H1 (cell line): ENCODE measurements around the gene RPL3. TPM values are rescaled to one million over a fixed set of nuclear protein-coding genes. Genes with fewer than 3 reads are reported as not detected.
A peak's percentile ranks its signal among the peaks of the same experiment; 100 is the strongest.

Source experiments
- CTCF ChIA-PET: fragments of 300-600 bp; sonication (Branson Sonifier 250); formaldehyde crosslinking; loops from one replicate; lab custom pipeline; 2021; ENCODE audit not compliant: partially characterized antibody; lab: Charles Lee
- POLR2A ChIA-PET: fragments of 300-600 bp; sonication (Branson Sonifier 250); formaldehyde crosslinking; loops from one replicate; lab custom pipeline; 2021; ENCODE audit warnings: inconsistent platforms; ENCODE audit not compliant: partially characterized antibody; lab: Charles Lee
- DNase-seq, 2 experiments: peaks; one replicate each; pipeline versions ENCODE4 v3.0.0 to v3.0.0-alpha.2; 2010 to 2022; ENCODE audit warnings: low spot score in 2 of 2, low read depth in 1 of 2, mixed read lengths in 1 of 2
- FAIRE-seq: peaks from 2 replicates; lab custom pipeline; 2011; peaks lifted over from hg19 to GRCh38; lab: Jason Lieb, UNC
- H2AFZ ChIP-seq: 2 replicates; pipeline ENCODE4 v1.8.1; 2012; ENCODE audit warnings: low read length, inconsistent platforms
- H2AK5ac ChIP-seq: 2 replicates; pipeline ENCODE4 v1.6.1; 2013; ENCODE audit warnings: low read depth, low read length
- H2BK120ac ChIP-seq: replicated peaks from 2 replicates; pipeline ENCODE3; 2013; ENCODE audit warnings: low read depth, low read length, inconsistent platforms
- H2BK12ac ChIP-seq: 2 replicates; pipeline ENCODE4 v1.6.1; 2013; ENCODE audit warnings: low read depth, low read length
- H2BK15ac ChIP-seq: 2 replicates; pipeline ENCODE4 v1.6.1; 2013; ENCODE audit warnings: low read length
- H2BK20ac ChIP-seq: 2 replicates; pipeline ENCODE4 v1.6.1; 2013; ENCODE audit warnings: low read length
- H2BK5ac ChIP-seq: 2 replicates; pipeline ENCODE4 v1.6.1; 2013; ENCODE audit warnings: low read depth, low read length
- H3K14ac ChIP-seq: 2 replicates; pipeline ENCODE4 v1.6.1; 2013; ENCODE audit warnings: inconsistent platforms; ENCODE audit not compliant: insufficient read length
- H3K18ac ChIP-seq: 2 replicates; pipeline ENCODE4 v1.6.1; 2013; ENCODE audit warnings: low read length; ENCODE audit errors: extremely low read depth
- H3K23ac ChIP-seq: 2 replicates; pipeline ENCODE4 v1.6.1; 2013; ENCODE audit warnings: inconsistent platforms; ENCODE audit not compliant: insufficient read length
- H3K23me2 ChIP-seq: 2 replicates; pipeline ENCODE4 v1.6.1; 2013; ENCODE audit warnings: low read depth, low read length
- H3K27ac ChIP-seq: 2 replicates; pipeline ENCODE4 v1.6.1; 2011; ENCODE audit warnings: low read depth, low read length, inconsistent platforms
- H3K27me3 ChIP-seq, 4 experiments: replicated peaks in 1 of 4; 1 replicate in 1 of 4; 2 replicates in 3 of 4; pipeline versions ENCODE4 v1.6.1 to v1.8.1; 2011 to 2013; ENCODE audit warnings: low read length in 3 of 4, mild to moderate bottlenecking in 3 of 4, inconsistent platforms in 2 of 4, mixed read lengths in 2 of 4, moderate library complexity in 1 of 4; ENCODE audit not compliant: control insufficient read depth in 3 of 4, insufficient read depth in 3 of 4; ENCODE audit errors: extremely low read depth in 1 of 4
- H3K36me3 ChIP-seq, 4 experiments: 2 replicates each; pipeline versions ENCODE4 v1.6.1 to v1.8.1; 2011 to 2013; ENCODE audit warnings: mild to moderate bottlenecking in 4 of 4, low read length in 3 of 4, moderate library complexity in 2 of 4, control low read depth in 1 of 4, inconsistent platforms in 1 of 4; ENCODE audit not compliant: insufficient read depth in 4 of 4, control insufficient read depth in 2 of 4
- H3K4ac ChIP-seq: replicated peaks from 2 replicates; pipeline ENCODE3; 2013; ENCODE audit warnings: low read length, low read depth, mixed read lengths, inconsistent platforms; ENCODE audit not compliant: insufficient read length
- H3K4me1 ChIP-seq, 4 experiments: replicated peaks in 1 of 4; 1 replicate in 1 of 4; 2 replicates in 3 of 4; pipeline versions ENCODE4 v1.6.1 to v1.8.1; 2011 to 2013; ENCODE audit warnings: low read length in 3 of 4, inconsistent platforms in 2 of 4, mixed read lengths in 1 of 4; ENCODE audit not compliant: insufficient read depth in 4 of 4, control insufficient read depth in 3 of 4
- H3K4me2 ChIP-seq, 2 experiments: 2 replicates each; pipeline versions ENCODE4 v1.6.1 to v1.8.1; 2011 to 2013; ENCODE audit warnings: low read depth in 2 of 2, low read length in 2 of 2, control low read depth in 1 of 2, inconsistent platforms in 1 of 2, mild to moderate bottlenecking in 1 of 2; ENCODE audit not compliant: insufficient read depth in 1 of 2
- H3K4me3 ChIP-seq, 4 experiments: fragments of 200-600, 300-600 bp in 1 of 4; sonication (generic), shearing (Covaris generic), sonication (Bioruptor Twin) in 1 of 4; 2 replicates each; pipeline versions ENCODE4 v1.5.1 to v1.8.1; 2011 to 2016; ENCODE audit warnings: low read length in 4 of 4, low read depth in 3 of 4, control low read depth in 2 of 4, inconsistent platforms in 2 of 4, mild to moderate bottlenecking in 2 of 4, mixed read lengths in 1 of 4, moderate library complexity in 1 of 4; ENCODE audit not compliant: insufficient read depth in 2 of 4; ENCODE audit errors: extremely low read depth in 1 of 4
- H3K56ac ChIP-seq: replicated peaks from 2 replicates; pipeline ENCODE3; 2013; ENCODE audit warnings: low read depth, mild to moderate bottlenecking, mixed read lengths, low read length, inconsistent platforms; ENCODE audit not compliant: insufficient read length
- H3K79me1 ChIP-seq: 2 replicates; pipeline ENCODE4 v1.6.1; 2013; ENCODE audit warnings: low read depth, low read length, control low read depth
- H3K79me2 ChIP-seq, 2 experiments: 2 replicates each; pipeline versions ENCODE4 v1.6.1 to v1.8.1; 2012 to 2013; ENCODE audit warnings: low read length in 2 of 2, mild to moderate bottlenecking in 2 of 2, inconsistent platforms in 1 of 2; ENCODE audit not compliant: insufficient read depth in 2 of 2, control insufficient read depth in 1 of 2
- H3K9ac ChIP-seq, 4 experiments: replicated peaks in 1 of 4; 1 replicate in 1 of 4; 2 replicates in 3 of 4; pipeline versions ENCODE4 v1.6.1 to v1.8.1; 2011 to 2013; ENCODE audit warnings: low read depth in 3 of 4, low read length in 3 of 4, control low read depth in 2 of 4, mild to moderate bottlenecking in 2 of 4, moderate library complexity in 2 of 4, inconsistent platforms in 1 of 4; ENCODE audit errors: extremely low read depth in 1 of 4
- H3K9me3 ChIP-seq, 2 experiments: 2 replicates each; pipeline versions ENCODE4 v1.6.1 to v1.8.1; 2012 to 2013; ENCODE audit warnings: mild to moderate bottlenecking in 2 of 2, moderate library complexity in 2 of 2, control low read depth in 1 of 2, inconsistent platforms in 1 of 2, low read depth in 1 of 2, low read length in 1 of 2, mixed read lengths in 1 of 2; ENCODE audit not compliant: insufficient read depth in 2 of 2
- H4K20me1 ChIP-seq, 2 experiments: replicated peaks in 1 of 2; 2 replicates each; pipeline versions ENCODE3 to v1.8.1; 2011 to 2013; ENCODE audit warnings: inconsistent platforms in 2 of 2, low read length in 2 of 2, mild to moderate bottlenecking in 1 of 2; ENCODE audit not compliant: insufficient read depth in 2 of 2, control insufficient read depth in 1 of 2
- H4K5ac ChIP-seq: 2 replicates; pipeline ENCODE4 v1.6.1; 2013; ENCODE audit warnings: low read length, low read depth, mixed read lengths, inconsistent platforms; ENCODE audit not compliant: insufficient read length
- H4K8ac ChIP-seq: 2 replicates; pipeline ENCODE4 v1.8.0; 2013; ENCODE audit warnings: mild to moderate bottlenecking, moderate library complexity, low read length, inconsistent platforms; ENCODE audit not compliant: insufficient read depth; ENCODE audit errors: extremely low read depth
- H4K91ac ChIP-seq: replicated peaks from 2 replicates; pipeline ENCODE3; 2013; ENCODE audit warnings: low read length, mixed read lengths, inconsistent platforms; ENCODE audit not compliant: insufficient read length
- NANOG ChIP-seq: IDR thresholded peaks from 2 replicates; pipeline ENCODE4 v1.6.1; 2011; ENCODE audit warnings: low read length, low read depth, mild to moderate bottlenecking, inconsistent platforms; ENCODE audit not compliant: insufficient read depth, poor library complexity, severe bottlenecking
- POLR2AphosphoS5 ChIP-seq: IDR thresholded peaks from 2 replicates; pipeline ENCODE4 v1.6.1; 2011; ENCODE audit warnings: low read depth, low read length
- WGBS, 2 experiments: shearing (Covaris generic) in 1 of 2; methylation state at CpG; one replicate each; pipeline versions ENCODE4 v1.1.6 to v1.1.7; 2013 to 2015; ENCODE audit warnings: low lambda C conversion rate in 2 of 2, mixed read lengths in 2 of 2, inconsistent platforms in 1 of 2, low coverage in 1 of 2, missing lambda C conversion rate in 1 of 2; ENCODE audit not compliant: insufficient replicate concordance in 2 of 2, insufficient coverage in 1 of 2, insufficient read length in 1 of 2; ENCODE audit errors: extremely low coverage in 1 of 2, missing lambda C conversion rate in 1 of 2; 5-methylcytosine and 5-hydroxymethylcytosine counted together
- polyA plus RNA-seq, 7 experiments: library from polyadenylated mRNA; depleted of rRNA in 3 of 7; stranded (reverse) in 5 of 7; unstranded in 2 of 7; fragments of >200 nt in 5 of 7; fragments of 200-250 nt in 2 of 7; gene quantifications; 1 replicate in 5 of 7; 2 replicates in 1 of 7; 4 replicates in 1 of 7; pipeline versions ENCODE4 v1.2.1 to v1.2.3, GENCODE V29; 2011 to 2013; ENCODE audit warnings: missing spikeins in 2 of 7, mixed read lengths in 2 of 7
- total RNA-seq: library from RNA; stranded (reverse); fragmentation: NEBNext Ultra II Directional; extraction: Animal tissue kit (Norgen Biotek cat#: 25700); gene quantifications from 2 replicates; pipeline ENCODE4 v1.2.1, GENCODE V29; 2021

The RPL3 gene
- total and polyA plus RNA-seq, 2 of the 8 experiments (the other 6 are each of a cell fraction or from before 2014, with no cell fraction given) = 2,865 to 5,466 TPM

DNA sequence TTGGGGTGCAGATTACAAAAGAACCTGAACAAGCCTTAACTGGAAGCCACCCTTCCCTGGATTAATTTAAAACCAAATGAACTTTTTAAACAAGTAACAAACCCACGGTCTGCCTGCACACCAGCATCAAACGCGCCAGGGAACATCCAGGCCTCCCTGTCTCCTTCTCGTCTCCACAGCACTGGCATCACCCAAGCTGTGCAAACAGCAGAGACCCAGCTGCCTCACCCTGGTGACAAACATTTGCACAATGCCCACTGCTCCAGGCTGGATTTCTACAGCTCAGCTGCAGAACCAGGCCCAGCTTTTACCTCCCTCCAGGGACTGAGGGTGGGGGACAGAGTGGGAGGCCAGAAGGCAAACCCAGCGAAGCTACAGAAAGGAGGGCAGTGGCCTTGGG, 7.0 kb downstream of the RPL3 start:
- Histone ChIP-seq H3K4me3 (no peak overlapping the region), H3K27ac (no peak overlapping the region), H3K4me1 (peaks cover 0 to 27% (median 15%) of the 10 kb centered on the region in 4 experiments; a peak in 5 of 7 replicates), H3K4ac (no peak overlapping the region), H3K9me3 (no peaks in the 10 kb centered on the region), H3K36me3 (peaks cover 47 to 60% (median 54%) of the 10 kb centered on the region in 4 experiments), H3K79me1 (peaks cover 3% of the 10 kb centered on the region), H4K5ac (no peak overlapping the region), H3K14ac (no peak overlapping the region), H4K91ac (no peak overlapping the region), H2AFZ (no peak overlapping the region), H3K23ac (no peak overlapping the region), H2AK5ac (no peak overlapping the region), H3K4me2 (no peak overlapping the region), H2BK20ac (no peak overlapping the region), H3K27me3 (no peaks in the 10 kb centered on the region), H3K56ac (no peak overlapping the region), H4K20me1 (peaks cover 36 to 44% of the 10 kb centered on the region in 2 experiments), H3K79me2 (peaks cover 0 to 22% of the 10 kb centered on the region in 2 experiments; a peak in 2 of 4 replicates), H3K18ac (no peak overlapping the region), H2BK120ac (no peak overlapping the region), H4K8ac (no peak overlapping the region), H3K9ac (no peak overlapping the region), H3K23me2 (no peaks in the 10 kb centered on the region), H2BK12ac (no peak overlapping the region), H2BK5ac (no peak overlapping the region), H2BK15ac (no peak overlapping the region)
- FAIRE-seq (no peak), DNase-seq (no peak)
- WGBS, 2 experiments = 91% methylated on average over 5 of the region's 5 CpGs; no CpG with 5 or more reads in 1 of the 2 experiments
- ChIA-PET CTCF (interaction anchor here (1.0 to 4.7 kb wide), 11 partner anchors 7 to 543 kb away, joined by 3 to 55 read pairs (median 7); partner anchors contain the start of gene RPL3), POLR2A (interaction anchor here (0.6 to 37.3 kb wide), 39 partner anchors 5 to 439 kb away, joined by 3 to 692 read pairs (median 5); partner anchors contain the start of genes ATF4, PDGFB, RPL3 and SYNGR1)
- TF ChIP-seq NANOG (no peak), POLR2AphosphoS5 (peak; percentile 85)
